Breast epithelium (tissue), 4 donors: ENCODE measurements around the gene SLC35F4. TPM values are rescaled to one million over a fixed set of nuclear protein-coding genes. Genes with fewer than 3 reads are reported as not detected.

Experiments used
- DNase-seq, 2 donors: peaks; one replicate each; pipeline ENCODE4 v3.0.0-alpha.2; 2019; ENCODE audit warnings: low spot score in 2 of 2
- H3K27ac ChIP-seq, 2 donors: fragments of 200-600 bp; sonication (generic) in 1 of 2; one replicate each; pipeline ENCODE4 v1.5.1; 2016 to 2019; ENCODE audit warnings: mild to moderate bottlenecking in 1 of 2
- H3K27me3 ChIP-seq, 2 donors: fragments of 200-600 bp; sonication (generic) in 1 of 2; one replicate each; pipeline versions ENCODE4 v1.5.1 to v1.6.0; 2017 to 2019; ENCODE audit warnings: control low read depth in 1 of 2, mild to moderate bottlenecking in 1 of 2
- H3K36me3 ChIP-seq: fragments of 200-600 bp; one replicate; pipeline ENCODE4 v1.5.1; 2019
- H3K4me1 ChIP-seq, 2 donors: fragments of 200-600 bp; sonication (generic); one replicate each; pipeline ENCODE4 v1.5.1; 2016 to 2019; ENCODE audit warnings: control low read depth in 1 of 2
- H3K4me3 ChIP-seq, 3 donors: fragments of 200-600 bp; sonication (generic); 1 replicate in 2 of 3; 2 replicates in 1 of 3; pipeline ENCODE4 v1.5.1; 2016 to 2019; ENCODE audit warnings: mild to moderate bottlenecking in 3 of 3, moderate library complexity in 2 of 3
- H3K9me3 ChIP-seq, 2 donors: fragments of 200-600 bp; sonication (generic) in 1 of 2; one replicate each; pipeline ENCODE4 v1.5.1; 2016 to 2019; ENCODE audit warnings: control low read depth in 1 of 2
- POLR2A ChIP-seq: fragments of 450-650 bp; IDR thresholded peaks from one replicate; pipeline ENCODE4 v1.6.1; 2016; ENCODE audit warnings: antibody characterized with exemption, mild to moderate bottlenecking, moderate library complexity
- POLR2AphosphoS5 ChIP-seq, 3 donors: sonication (generic); formaldehyde crosslinking; IDR thresholded peaks; one replicate each; pipeline ENCODE4 v1.6.1; 2017; ENCODE audit warnings: antibody characterized with exemption in 3 of 3
- intact Hi-C: fragments of 100-400 bp; cut with DNase I; formaldehyde crosslinking; loops from one replicate; pipeline ENCODE4 v1.15.1; 2023; ENCODE audit warnings: low total_unique reads
- total RNA-seq, 3 donors: library from RNA; depleted of rRNA; stranded (reverse); fragments of >200 nt; gene quantifications; one replicate each; pipeline ENCODE4 v1.1.0, GENCODE V29; 2016
- TF ChIP-seq, protein P1 (sequence below), 3 donors: fragments of 450-650 bp; IDR thresholded peaks; one replicate each; pipeline ENCODE4 v1.5.1; 2016 to 2017; ENCODE audit warnings: antibody characterized with exemption in 3 of 3, mild to moderate bottlenecking in 3 of 3, moderate library complexity in 3 of 3

SLC35F4 gene
- total RNA-seq, 3 donors from 2014 or later = not detected

DNA sequence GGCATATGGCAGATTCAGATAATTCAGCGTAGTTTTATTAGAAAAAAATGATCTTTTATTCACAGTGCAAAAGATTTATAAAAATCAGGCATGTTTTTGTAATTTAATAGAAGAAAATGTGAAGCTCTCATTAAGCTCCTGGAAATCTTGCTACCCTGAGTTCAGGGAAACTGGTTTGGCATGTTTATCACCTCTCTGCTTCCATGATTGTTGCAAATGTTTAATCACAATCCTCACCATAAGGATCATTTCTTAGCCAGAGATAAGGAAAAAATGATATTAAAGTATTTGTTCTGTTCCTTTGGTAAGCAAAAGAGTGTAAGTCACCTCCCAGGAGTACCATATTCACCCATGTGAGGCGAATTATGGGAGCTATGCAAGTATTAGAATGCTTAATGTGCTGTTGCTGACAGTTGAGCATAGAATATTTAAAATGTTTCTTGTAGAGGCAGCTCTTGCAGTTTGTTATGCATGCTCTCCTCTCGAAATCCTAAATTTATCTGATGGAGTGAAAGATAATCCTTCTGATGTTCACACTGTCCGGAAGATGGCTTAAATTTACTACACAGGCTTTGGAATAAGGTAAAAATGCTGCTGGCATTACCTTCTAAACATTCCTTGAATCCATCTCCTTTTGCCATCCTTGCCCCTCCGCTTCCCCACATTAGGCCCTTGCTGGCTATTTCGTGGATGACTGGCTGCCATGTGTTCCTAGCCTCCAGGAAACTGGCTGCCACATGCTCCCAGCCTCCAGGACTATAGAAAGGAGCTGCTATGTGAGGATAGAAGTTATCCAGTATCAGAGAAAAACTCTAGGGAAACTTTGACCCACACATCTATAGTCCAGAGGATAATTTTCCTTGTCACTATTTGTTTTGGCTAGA, 256.5 kb downstream of the SLC35F4 start:
- Histone ChIP-seq H3K27me3 (no peaks in the 10 kb centered on the region), H3K4me3 (no peak overlapping the region), H3K4me1 (no peaks in the 10 kb centered on the region), H3K36me3 (no peaks in the 10 kb centered on the region), H3K9me3 (no peaks in the 10 kb centered on the region), H3K27ac (no peak overlapping the region)
- intact Hi-C loops = no loop called here
- TF ChIP-seq POLR2AphosphoS5 (IDR thresholded peaks at IDR 0.05) (no peak), POLR2A (no peak)
- TF ChIP-seq, protein P1, sequence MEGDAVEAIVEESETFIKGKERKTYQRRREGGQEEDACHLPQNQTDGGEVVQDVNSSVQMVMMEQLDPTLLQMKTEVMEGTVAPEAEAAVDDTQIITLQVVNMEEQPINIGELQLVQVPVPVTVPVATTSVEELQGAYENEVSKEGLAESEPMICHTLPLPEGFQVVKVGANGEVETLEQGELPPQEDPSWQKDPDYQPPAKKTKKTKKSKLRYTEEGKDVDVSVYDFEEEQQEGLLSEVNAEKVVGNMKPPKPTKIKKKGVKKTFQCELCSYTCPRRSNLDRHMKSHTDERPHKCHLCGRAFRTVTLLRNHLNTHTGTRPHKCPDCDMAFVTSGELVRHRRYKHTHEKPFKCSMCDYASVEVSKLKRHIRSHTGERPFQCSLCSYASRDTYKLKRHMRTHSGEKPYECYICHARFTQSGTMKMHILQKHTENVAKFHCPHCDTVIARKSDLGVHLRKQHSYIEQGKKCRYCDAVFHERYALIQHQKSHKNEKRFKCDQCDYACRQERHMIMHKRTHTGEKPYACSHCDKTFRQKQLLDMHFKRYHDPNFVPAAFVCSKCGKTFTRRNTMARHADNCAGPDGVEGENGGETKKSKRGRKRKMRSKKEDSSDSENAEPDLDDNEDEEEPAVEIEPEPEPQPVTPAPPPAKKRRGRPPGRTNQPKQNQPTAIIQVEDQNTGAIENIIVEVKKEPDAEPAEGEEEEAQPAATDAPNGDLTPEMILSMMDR (IDR thresholded peaks at IDR 0.05) = no peak
- no peak for DNase-seq

DNA sequence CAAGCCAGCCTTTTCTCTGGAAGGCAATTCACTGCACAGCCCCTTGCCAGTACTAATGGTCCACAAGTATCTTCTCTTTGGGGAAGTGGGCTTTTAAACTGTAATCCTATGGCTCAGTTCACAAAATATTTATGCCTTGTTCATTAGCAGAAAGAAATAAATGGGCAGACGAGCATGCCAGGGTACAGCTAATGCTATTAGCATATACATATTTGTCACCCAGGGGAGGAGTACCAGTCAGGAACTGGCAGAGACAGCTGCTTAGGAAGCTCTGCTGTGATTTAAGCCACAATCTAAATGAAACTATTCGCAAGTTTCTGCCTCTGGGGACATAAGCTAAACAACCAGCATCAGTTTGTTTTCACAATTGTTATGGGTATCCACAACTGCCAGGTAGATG, 258.8 kb downstream of the SLC35F4 start:
- Histone ChIP-seq H3K36me3 (no peaks in the 10 kb centered on the region), H3K4me3 (no peak overlapping the region), H3K27me3 (peaks cover 0 to 5% of the 10 kb centered on the region in 2 donors), H3K9me3 (no peaks in the 10 kb centered on the region), H3K27ac (no peak overlapping the region), H3K4me1 (no peaks in the 10 kb centered on the region)
- DNase-seq = no peak
- TF ChIP-seq, protein P1 (IDR thresholded peaks at IDR 0.05) = no peak
- intact Hi-C loops = no loop called here

DNA sequence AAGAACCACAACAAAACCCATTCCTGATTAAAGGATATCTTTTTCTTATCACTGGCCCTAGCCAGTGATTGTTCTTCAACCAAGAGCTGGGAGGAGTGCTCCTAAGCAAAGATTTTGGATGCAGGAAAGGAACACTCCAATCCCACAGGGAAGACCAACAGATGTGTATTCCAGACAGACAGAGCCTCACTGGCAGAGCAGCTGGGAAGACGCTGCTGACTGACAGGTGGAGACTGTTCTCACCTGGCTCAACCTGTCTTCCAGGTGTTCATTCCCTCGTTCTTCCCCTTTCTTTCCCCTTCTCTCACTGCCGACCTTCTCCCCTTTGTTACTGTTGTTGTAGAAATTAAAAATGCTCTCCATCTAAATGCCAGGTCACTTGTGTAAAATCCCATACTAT, 282.5 kb downstream of the SLC35F4 start:
- TF ChIP-seq, protein P1 (IDR thresholded peaks at IDR 0.05) = no peak
- TF ChIP-seq POLR2AphosphoS5 (IDR thresholded peaks at IDR 0.05) (no peak), POLR2A (no peak)
- DNase-seq = no peak
- no peak overlapping the region for H3K27ac ChIP-seq
- intact Hi-C loops = no loop called here
- no peak overlapping the region for H3K4me3 ChIP-seq
- H3K27me3 ChIP-seq = no peaks in the 10 kb centered on the region
- no peaks in the 10 kb centered on the region for H3K9me3 ChIP-seq
- no peaks in the 10 kb centered on the region for H3K36me3 ChIP-seq
- H3K4me1 ChIP-seq = no peaks in the 10 kb centered on the region

DNA sequence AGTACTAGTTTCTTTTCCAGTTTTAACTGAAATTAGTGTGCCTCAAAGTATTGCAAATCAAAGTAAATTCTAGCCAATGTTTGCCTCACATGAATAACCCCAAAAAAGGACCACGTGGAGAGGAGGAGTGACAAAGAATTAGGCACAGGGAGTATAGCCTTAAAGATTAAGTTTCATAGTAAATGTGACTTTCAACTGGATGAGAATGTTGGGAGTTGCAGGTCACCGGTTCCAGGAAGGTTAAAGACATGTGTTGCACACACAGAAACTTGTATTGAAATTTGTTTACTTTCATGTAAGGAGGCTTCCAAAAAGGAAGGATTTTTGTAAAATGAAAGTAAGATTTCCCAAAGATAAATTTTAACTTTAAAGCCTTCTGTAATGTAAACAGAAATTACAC, 283.1 kb downstream of the SLC35F4 start:
- no peaks in the 10 kb centered on the region for H3K4me1 ChIP-seq
- no peaks in the 10 kb centered on the region for H3K27me3 ChIP-seq
- no peak for TF ChIP-seq POLR2A
- no peaks in the 10 kb centered on the region for H3K36me3 ChIP-seq
- intact Hi-C loops = no loop called here
- no peak overlapping the region for H3K27ac ChIP-seq
- no peak for DNase-seq
- no peaks in the 10 kb centered on the region for H3K9me3 ChIP-seq
- H3K4me3 ChIP-seq = no peak overlapping the region

DNA sequence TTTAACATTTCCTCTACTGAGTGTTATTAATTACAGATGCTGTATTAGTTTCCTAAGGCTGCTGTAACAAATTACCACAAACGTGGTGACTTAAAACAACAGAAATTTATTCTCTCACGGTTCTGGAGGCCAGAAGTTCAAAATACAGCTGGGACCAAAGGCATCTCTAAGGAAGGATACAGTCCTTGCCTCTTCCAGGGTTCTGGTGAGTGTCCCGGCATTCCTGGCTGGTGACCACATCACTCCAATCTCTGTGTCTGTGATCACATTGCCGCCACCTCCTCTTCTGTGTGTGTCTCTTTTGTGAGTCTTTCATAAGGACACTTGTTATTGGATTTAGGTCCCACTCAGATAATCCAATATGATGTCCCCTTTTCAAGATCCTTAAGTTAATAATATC, 287.1 kb downstream of the SLC35F4 start:
- intact Hi-C loops = no loop called here
- no peak for TF ChIP-seq POLR2A
- TF ChIP-seq POLR2AphosphoS5 (IDR thresholded peaks at IDR 0.05) = no peak
- TF ChIP-seq, protein P1 (IDR thresholded peaks at IDR 0.05) = no peak

More for the DNA sequence above, 287.1 kb downstream of the SLC35F4 start:
- no peak overlapping the region for H3K27ac ChIP-seq
- H3K4me1 ChIP-seq = no peaks in the 10 kb centered on the region
- H3K4me3 ChIP-seq = no peak overlapping the region
- no peaks in the 10 kb centered on the region for H3K27me3 ChIP-seq
- no peaks in the 10 kb centered on the region for H3K36me3 ChIP-seq
- no peak for DNase-seq
- no peaks in the 10 kb centered on the region for H3K9me3 ChIP-seq
